ENCODE data around the gene RDM1. TPM values are rescaled to one million over a fixed set of nuclear protein-coding genes. Genes with fewer than 3 reads are reported as not detected.
A peak's percentile ranks its signal among the peaks of the same experiment; 100 is the strongest.

Gene RDM1
- total and polyA plus RNA-seq, 5 donors: not detected

DNA sequence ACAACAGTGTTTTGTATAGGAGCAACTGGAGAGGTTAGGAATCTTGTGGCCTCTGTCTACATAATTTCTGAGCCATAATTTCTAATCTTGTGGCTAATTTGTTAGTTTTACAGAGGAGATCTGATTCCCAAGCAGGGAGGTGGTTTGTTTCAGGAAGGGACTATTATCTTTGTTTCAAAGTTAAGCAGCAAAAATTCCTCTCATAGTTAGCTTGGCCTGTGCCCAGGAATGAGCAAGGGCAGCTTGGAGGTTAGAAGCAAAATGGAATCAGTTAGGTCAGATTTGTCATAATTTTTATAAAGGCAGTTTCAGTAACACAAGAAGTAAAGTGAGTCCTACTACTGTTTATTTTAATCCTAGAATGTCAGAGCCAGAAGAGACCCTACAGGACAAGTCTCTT, 2.0 kb upstream of the RDM1 start:
- no peaks in the 10 kb centered on the region for H3K27me3 ChIP-seq (ENCODE audit: control insufficient read depth, insufficient read depth)

DNA sequence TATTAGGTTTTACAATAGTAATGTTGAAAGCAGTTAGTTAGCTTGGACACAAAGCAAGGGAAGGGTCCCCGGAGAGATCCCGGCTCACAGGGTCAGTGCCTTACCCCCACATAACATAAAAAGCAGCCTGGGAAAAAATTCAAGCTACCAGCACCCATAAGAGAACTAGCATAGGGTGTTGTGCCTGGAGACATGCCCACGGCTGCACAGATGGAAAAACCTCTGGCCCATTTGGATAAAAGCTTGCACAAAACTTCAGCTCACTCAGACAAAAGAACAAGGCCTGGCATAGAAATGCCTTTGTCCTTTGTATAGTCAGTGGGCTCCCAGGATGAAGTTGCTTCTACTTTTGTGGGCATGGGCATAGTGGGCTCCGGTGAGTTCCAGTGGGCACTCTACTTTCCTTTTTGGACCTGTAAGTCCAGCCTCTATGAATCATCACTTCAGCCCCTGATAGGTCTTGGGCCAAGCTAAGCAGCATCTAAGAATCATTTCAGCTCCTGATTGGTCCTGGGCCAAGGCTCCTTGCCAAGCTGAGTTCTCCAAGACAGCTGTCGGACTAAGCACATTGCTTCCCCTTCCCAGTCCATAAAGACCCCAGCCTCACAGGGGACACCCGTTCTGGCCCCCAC, 1.3 kb upstream of the RDM1 start:
- Histone ChIP-seq H3K4me1 (ENCODE audit: control insufficient read depth, insufficient read depth, low read length) (peaks cover 3% of the 10 kb centered on the region), H3K27ac (ENCODE audit: low read length) (no peak overlapping the region), H3K9me3 (ENCODE audit: control insufficient read depth, low read length) (no peaks in the 10 kb centered on the region), H3K4me3 (ENCODE audit: low read length) (no peak overlapping the region), H3K27me3 (ENCODE audit: control insufficient read depth, insufficient read depth) (no peaks in the 10 kb centered on the region)
- intact Hi-C loops (cut with DNase I): no loop called here
- peak; percentile 68 to 81 (median 72) for DNase-seq
- 51% methylated on average over 6 of the region's 6 CpGs for WGBS
- ATAC-seq: peak; percentile 66 to 88

More for the DNA sequence above, 2.0 kb upstream of the RDM1 start:
- Histone ChIP-seq H3K4me3 (ENCODE audit: low read length) (no peak overlapping the region), H3K27ac (ENCODE audit: low read length) (no peak overlapping the region), H3K4me1 (ENCODE audit: control insufficient read depth, insufficient read depth, low read length) (peaks cover 3% of the 10 kb centered on the region), H3K9me3 (ENCODE audit: control insufficient read depth, low read length) (no peaks in the 10 kb centered on the region)
- DNase-seq (no peak), ATAC-seq (peak in 1 of 2 donors; percentile 40)
- intact Hi-C loops (cut with DNase I): no loop called here

DNA sequence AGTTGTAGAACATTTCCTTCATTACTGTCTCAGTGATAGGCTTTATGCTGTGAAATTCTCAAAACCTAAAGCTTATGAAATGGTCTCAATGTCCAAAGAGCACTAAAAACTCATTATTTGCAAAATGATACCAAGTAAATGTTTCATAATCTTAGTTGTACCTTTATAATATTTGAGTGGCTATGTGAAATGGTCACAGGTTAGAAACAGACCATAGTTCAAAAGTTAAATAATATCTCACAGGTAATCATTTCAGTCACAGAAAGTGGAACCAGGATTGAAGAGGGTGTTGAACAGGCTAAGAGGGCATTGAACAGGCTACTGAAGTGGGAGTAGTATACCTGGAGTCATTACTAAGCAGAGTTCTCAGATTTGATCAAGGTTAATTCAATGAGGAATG, 2.9 kb downstream of the RDM1 start:
- Histone ChIP-seq H3K4me3 (ENCODE audit: low read length) (no peak overlapping the region), H3K27me3 (ENCODE audit: control insufficient read depth, insufficient read depth) (no peaks in the 10 kb centered on the region), H3K4me1 (ENCODE audit: control insufficient read depth, insufficient read depth, low read length) (peaks cover 3% of the 10 kb centered on the region), H3K9me3 (ENCODE audit: control insufficient read depth, low read length) (no peaks in the 10 kb centered on the region), H3K27ac (ENCODE audit: low read length) (no peak overlapping the region)
- ATAC-seq (no peak), DNase-seq (no peak)
- intact Hi-C loops (cut with DNase I): no loop called here

DNA sequence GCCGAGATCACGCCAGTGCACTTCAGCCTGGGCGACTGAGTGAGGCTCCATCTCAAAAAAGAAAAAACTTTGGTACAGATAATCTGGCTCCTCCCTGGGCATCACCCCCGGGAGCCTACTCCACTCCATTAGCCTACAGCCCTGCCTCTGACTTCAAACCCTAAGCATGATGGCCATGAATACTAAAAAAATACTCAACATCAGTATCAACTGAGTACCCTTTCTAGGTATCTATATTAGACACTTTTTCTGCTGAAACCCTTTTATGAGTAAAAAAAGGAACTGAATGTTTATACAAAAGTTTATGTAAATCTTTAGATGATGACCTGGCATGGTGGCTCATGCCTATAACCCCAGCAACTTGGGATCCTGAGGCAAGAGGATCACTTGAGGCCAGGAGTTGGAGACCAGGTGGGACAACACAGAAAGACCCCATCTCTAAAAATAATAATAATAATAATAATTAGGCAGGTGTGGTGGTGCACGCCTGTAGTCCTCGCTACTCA, 6.9 kb downstream of the RDM1 start:
- 98% methylated on average over 6 of the region's 6 CpGs for WGBS
- Histone ChIP-seq H3K4me1 (ENCODE audit: control insufficient read depth, insufficient read depth, low read length) (no peaks in the 10 kb centered on the region), H3K27ac (ENCODE audit: low read length) (no peak overlapping the region), H3K4me3 (ENCODE audit: low read length) (no peak overlapping the region), H3K9me3 (ENCODE audit: control insufficient read depth, low read length) (no peaks in the 10 kb centered on the region), H3K27me3 (ENCODE audit: control insufficient read depth, insufficient read depth) (no peaks in the 10 kb centered on the region)
- intact Hi-C loops (cut with DNase I): no loop called here
- ATAC-seq (no peak), DNase-seq (no peak)

DNA sequence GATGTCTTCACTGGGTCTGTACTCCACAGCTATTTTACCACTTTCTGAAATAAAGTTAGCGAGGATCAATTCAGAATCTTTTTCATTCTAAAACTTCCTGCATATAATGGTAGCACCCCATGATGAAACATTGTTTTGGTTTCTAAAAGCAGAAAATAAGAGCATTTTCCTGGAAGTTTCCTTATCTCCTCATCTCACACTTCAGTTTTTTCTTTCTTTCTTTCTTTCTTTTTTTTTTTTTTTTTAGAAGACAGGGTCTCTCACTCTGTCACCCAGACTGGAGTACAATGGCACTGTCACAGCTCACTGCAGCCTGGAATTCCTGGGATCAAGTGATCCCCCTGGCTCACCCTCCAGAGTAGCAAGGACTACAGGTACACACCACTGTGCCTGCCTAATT, 10.3 kb downstream of the RDM1 start:
- intact Hi-C loops (cut with DNase I): no loop called here
- Histone ChIP-seq H3K27ac (ENCODE audit: low read length) (no peak overlapping the region), H3K27me3 (ENCODE audit: control insufficient read depth, insufficient read depth) (no peaks in the 10 kb centered on the region), H3K4me3 (ENCODE audit: low read length) (no peak overlapping the region), H3K4me1 (ENCODE audit: control insufficient read depth, insufficient read depth, low read length) (no peaks in the 10 kb centered on the region), H3K9me3 (ENCODE audit: control insufficient read depth, low read length) (no peaks in the 10 kb centered on the region)
- ATAC-seq (no peak), DNase-seq (no peak)
- WGBS: 99% methylated on average over 1 of the region's 1 CpG

DNA sequence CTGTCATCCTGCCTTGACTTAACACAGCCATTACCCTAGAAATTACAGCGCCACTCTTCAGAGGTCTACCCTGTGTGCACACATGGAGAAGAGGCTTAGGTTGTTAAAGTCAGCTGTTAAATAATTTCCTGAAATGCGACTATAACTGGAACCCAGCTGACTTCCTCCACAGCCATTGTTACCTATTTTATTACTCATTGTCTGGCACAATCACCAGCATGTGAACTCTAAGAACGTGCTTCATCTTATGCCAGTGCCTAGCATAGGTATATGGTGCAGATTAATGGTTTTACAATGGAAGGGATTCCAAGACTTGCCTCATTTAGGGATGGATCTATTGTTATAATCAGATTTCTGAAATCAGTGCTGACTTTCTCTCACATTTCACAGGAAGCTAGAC, 11.9 kb downstream of the RDM1 start:
- WGBS: 59% methylated on average over 3 of the region's 3 CpGs
- no peak overlapping the region for H3K27ac ChIP-seq (ENCODE audit: low read length)
- no peaks in the 10 kb centered on the region for H3K9me3 ChIP-seq (ENCODE audit: control insufficient read depth, low read length)
- no peaks in the 10 kb centered on the region for H3K27me3 ChIP-seq (ENCODE audit: control insufficient read depth, insufficient read depth)
- H3K4me3 ChIP-seq (ENCODE audit: low read length): no peak overlapping the region
- no peaks in the 10 kb centered on the region for H3K4me1 ChIP-seq (ENCODE audit: control insufficient read depth, insufficient read depth, low read length)
- DNase-seq: no peak
- no peak for ATAC-seq
- intact Hi-C loops (cut with DNase I): no loop called here

DNA sequence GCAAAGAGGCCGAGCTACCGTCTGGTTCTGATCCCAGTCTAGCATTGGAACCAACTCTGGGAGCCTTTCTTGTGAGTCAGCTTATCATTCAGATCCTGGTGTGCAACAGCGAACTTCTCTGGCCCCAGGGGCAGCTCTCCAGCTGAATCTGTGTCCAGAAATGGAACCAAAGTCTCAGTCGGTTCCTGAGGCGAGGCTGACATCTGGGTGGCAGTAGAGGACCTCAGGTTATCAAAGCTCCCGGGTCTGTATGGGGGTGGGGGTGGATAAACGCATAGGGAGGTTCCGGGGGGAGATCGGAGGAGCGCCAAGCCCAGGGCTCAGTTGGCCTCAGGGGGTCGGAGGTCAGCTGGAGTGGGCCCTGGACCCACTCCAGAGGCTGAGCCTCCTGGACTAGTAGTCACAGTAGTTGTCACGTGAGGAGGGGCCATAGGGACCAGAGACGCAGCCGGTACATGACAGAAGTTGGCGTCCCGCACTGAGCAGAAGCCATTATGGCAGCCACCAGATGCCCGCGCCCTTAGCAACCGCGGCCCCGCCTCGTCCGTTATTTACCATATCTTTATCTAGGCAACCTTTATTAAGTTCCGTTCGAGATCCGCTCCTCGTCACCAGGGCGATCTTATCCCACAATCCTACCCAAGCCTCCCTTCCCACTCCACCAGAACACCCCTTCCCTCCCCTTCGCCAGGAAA, 12.9 kb downstream of the RDM1 start:
- Histone ChIP-seq H3K9me3 (ENCODE audit: control insufficient read depth, low read length) (no peaks in the 10 kb centered on the region), H3K4me3 (ENCODE audit: low read length) (no peak overlapping the region), H3K4me1 (ENCODE audit: control insufficient read depth, insufficient read depth, low read length) (no peaks in the 10 kb centered on the region), H3K27ac (ENCODE audit: low read length) (no peak overlapping the region), H3K27me3 (ENCODE audit: control insufficient read depth, insufficient read depth) (no peaks in the 10 kb centered on the region)
- 92% methylated on average over 29 of the region's 29 CpGs for WGBS
- DNase-seq: peak in 1 of 3 donors; percentile 50
- intact Hi-C loops (cut with DNase I): no loop called here
- ATAC-seq: no peak

DNA sequence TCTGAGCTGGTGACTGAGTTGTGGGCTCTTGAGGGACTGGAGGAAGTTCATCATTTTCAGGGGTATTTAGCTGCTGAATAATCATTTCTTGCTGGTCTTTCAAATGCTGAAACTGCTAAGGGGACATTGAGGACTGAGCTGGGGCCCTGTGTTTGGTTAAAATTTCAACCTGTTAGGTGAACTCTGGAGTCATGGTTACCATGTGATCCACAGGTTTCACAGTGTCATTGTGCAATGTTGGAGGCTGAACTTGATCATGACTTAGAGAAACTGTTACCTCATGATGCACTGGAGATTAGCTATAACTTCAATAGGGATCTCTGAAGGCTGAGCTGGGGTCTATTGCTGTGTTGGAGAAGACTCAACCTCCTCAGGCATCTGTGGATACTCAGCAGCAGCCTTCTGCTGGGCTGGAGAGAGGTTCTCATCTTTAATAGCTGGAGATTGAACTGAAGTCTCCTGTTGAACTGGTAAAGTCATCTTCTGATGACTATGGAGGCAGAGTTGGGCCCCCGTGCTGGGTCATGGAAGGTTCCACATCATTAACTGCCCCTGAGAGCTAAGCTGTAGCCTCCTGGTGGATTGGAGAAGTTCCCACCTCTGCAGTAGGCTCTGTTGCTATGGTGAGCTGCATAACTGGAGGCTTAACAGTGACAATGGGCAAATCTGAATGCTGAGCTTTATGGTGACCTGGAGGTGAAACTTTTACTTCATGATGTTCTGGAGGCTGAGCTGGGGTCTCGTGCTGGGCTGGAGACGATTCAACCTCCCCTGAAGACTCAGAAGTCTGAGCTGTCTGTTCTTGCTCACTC, 15.2 kb downstream of the RDM1 start:
- H3K27ac ChIP-seq (ENCODE audit: low read length): no peak overlapping the region
- WGBS: 75% methylated on average over 3 of the region's 3 CpGs
- intact Hi-C loops (cut with DNase I): no loop called here
- no peak overlapping the region for H3K4me3 ChIP-seq (ENCODE audit: low read length)
- no peaks in the 10 kb centered on the region for H3K27me3 ChIP-seq (ENCODE audit: control insufficient read depth, insufficient read depth)
- no peaks in the 10 kb centered on the region for H3K9me3 ChIP-seq (ENCODE audit: control insufficient read depth, low read length)
- DNase-seq (no peak), ATAC-seq (no peak)
- no peaks in the 10 kb centered on the region for H3K4me1 ChIP-seq (ENCODE audit: control insufficient read depth, insufficient read depth, low read length)

DNA sequence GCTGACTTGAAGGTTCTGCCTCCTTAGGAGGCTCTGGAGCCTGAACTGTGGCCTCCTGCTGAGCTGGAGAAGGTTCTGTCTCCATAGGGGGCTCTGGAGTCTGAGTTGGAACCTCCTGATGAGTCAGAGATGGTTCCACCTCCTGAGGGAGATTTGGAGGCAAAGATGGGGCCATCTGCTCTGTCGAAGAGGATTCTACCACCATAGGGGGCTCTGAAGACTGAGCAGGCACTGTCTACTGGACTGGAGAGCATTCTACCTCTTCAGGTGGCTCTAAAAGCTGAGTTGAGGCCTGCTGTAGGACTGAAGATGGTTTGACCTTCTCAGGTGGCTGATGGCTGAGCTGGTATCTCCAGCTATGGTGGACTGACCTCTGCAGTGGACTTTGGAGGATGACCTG, 16.2 kb downstream of the RDM1 start:
- DNase-seq (no peak), ATAC-seq (no peak)
- 94% methylated on average over 1 of the region's 1 CpG for WGBS
- no peak overlapping the region for H3K4me3 ChIP-seq (ENCODE audit: low read length)
- H3K9me3 ChIP-seq (ENCODE audit: control insufficient read depth, low read length): no peaks in the 10 kb centered on the region
- H3K4me1 ChIP-seq (ENCODE audit: control insufficient read depth, insufficient read depth, low read length): no peaks in the 10 kb centered on the region
- intact Hi-C loops (cut with DNase I): no loop called here
- H3K27me3 ChIP-seq (ENCODE audit: control insufficient read depth, insufficient read depth): no peaks in the 10 kb centered on the region
- H3K27ac ChIP-seq (ENCODE audit: low read length): no peak overlapping the region

DNA sequence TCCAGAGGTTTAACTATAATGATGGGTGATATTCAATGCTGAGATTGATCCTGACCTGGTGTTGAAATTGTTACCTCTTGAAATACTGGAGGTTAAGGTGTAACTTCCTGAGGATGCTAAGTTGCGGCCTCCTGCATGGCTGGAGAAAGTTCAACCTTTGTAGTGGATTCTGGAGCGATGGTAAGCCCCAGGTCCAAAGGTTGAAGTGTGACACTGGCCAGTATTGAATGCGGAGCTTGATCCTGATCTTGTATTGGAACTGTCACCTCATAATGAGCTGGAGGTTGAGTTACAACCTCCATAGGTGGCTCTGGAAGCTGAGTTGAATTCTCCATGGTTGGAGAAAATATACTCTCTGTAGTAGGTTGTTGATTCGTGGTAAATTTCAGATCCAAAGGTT, 17.0 kb downstream of the RDM1 start:
- no peak for DNase-seq
- intact Hi-C loops (cut with DNase I): no loop called here
- Histone ChIP-seq H3K4me1 (ENCODE audit: control insufficient read depth, insufficient read depth, low read length) (no peaks in the 10 kb centered on the region), H3K9me3 (ENCODE audit: control insufficient read depth, low read length) (no peaks in the 10 kb centered on the region), H3K4me3 (ENCODE audit: low read length) (no peak overlapping the region), H3K27ac (ENCODE audit: low read length) (no peak overlapping the region), H3K27me3 (ENCODE audit: control insufficient read depth, insufficient read depth) (no peaks in the 10 kb centered on the region)
- ATAC-seq: no peak
- WGBS: 87% methylated on average over 4 of the region's 4 CpGs

DNA sequence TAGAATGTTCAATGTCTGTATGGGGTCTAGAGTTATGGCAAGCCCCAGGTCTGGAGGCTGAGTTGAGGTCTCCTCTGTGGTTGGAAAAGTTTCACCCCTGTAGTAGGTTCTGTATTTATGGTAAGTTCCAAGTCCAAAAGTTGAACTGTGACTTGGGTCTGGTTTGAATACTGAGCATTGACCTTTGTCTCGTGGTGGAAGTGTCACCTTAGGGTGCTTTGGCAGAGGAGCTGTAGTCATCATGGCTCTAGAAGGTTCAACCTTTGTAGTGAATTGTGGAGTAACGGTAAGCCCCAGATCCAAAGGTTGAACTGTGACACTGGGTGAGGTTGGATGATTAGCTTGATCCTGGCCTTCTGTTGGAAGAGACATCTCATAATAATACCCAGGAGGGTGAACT, 17.6 kb downstream of the RDM1 start:
- H3K4me1 ChIP-seq (ENCODE audit: control insufficient read depth, insufficient read depth, low read length): no peaks in the 10 kb centered on the region
- no peaks in the 10 kb centered on the region for H3K27me3 ChIP-seq (ENCODE audit: control insufficient read depth, insufficient read depth)
- WGBS: 82% methylated on average over 2 of the region's 2 CpGs
- H3K4me3 ChIP-seq (ENCODE audit: low read length): no peak overlapping the region
- DNase-seq (no peak), ATAC-seq (no peak)
- no peak overlapping the region for H3K27ac ChIP-seq (ENCODE audit: low read length)
- intact Hi-C loops (cut with DNase I): no loop called here
- no peaks in the 10 kb centered on the region for H3K9me3 ChIP-seq (ENCODE audit: control insufficient read depth, low read length)

Data from right cardiac atrium (tissue), 5 donors.